ENCODE results near the gene BPI.
"Not testable (repeated sequence)": the region's sequence is repeated elsewhere in the genome, so short reads cannot be mapped to it uniquely, and the experiment has no call there.

BPI gene

DNA sequence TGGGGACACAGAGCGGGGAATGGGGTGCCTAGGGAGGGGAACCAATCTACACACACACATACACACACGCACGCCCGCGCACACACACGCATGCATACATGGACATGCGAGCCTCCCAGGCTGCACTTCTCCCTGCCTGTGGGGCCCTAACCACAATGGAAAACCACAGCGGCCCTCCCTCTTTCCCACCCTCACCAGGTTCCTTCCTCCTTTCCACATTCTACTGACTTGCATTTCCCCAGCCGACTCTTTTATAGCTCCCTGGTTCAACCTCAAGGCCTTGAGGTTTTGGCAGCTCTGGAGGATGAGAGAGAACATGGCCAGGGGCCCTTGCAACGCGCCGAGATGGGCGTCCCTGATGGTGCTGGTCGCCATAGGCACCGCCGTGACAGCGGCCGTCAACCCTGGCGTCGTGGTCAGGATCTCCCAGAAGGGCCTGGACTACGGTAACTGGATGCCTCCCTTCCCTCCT is at the start of gene BPI:
Gene BPI (plus strand): TSS at position 249 of the 472 bp plus-strand sequence. CDS start 68 bp downstream, at position 317.
- DNase-seq (ENCODE audit: low read depth), result no peak

DNA sequence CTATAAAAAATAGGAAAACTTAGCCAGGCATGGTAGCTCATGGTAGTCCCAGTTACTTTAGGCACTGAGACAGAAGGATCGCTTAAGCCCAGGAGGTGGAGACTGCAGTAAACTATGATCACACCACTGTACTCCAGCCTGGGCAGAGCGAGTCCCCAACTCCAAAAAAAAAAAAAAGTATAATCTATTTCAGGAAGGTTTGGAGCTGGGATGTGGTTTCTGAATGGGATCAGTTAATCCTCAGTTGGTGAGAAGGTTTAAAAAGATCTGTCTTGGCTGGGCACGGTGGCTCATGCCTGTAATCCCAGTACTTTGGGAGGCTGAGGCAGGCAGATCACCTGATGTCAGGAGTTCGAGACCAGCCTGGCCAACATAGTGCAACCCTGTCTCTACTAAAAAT is 49.3 kb upstream of the BPI start:
- DNase-seq (ENCODE audit: low read depth), result not testable (repeated sequence)

DNA sequence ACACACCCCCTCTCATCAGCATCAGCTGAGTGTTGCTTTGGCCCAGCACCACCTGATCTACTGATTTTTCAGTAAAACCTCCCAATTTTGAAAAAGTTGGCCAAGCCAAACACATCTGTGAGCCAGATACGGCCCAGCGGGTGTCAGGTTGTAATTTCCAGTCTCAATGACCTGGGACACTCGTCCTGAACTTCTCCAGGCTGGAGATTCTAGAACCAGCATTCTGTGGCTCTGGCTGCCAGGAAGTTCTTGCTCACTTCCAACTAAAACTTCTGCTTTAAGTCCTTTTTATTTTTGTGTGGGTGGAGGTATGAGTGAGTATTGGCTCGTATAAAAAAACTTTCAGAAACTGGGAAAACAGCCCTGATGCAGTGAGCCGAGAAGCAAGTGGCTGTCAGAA is 48.6 kb upstream of the BPI start:
- no peak for DNase-seq (ENCODE audit: low read depth)

DNA sequence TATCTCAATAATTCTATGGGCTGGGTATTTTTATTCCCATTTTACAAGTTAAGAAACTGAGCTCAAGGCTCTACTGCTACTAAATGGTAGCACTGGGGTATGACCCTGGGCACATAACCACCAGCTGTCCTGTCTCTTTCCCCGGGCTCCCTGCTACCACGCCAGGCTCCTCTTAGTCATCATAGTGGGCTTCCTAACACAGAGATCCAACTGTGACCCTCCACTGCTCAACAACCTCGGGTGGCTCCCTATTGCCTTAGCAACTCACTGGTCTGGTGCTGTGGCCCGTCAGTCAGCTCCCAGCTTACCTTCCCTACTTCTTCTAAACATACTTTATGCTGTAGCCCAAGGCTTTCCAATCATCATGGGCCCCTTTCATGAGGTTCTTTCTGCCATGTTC is 47.9 kb upstream of the BPI start:
- no peak for DNase-seq (ENCODE audit: low read depth)

DNA sequence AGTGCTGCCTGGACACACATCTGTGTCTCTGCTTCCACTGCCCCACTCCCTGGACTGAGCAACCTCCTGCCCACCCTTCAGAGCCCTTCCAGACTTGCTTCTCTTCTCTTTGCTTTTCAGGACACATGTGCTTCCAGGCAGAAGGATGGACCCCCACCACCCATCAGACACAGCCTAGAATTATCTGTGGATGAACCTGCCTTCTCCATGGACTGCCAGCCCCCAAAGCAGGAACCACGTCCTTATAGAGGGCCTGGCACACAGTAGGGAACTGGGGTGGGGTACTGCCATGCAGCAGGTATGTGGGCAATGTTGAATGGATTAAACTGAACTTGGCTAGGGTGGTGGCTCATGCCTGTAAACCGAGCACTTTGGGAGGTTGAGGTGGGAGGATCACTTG is 47.0 kb upstream of the BPI start:
- no peak for DNase-seq (ENCODE audit: low read depth)

DNA sequence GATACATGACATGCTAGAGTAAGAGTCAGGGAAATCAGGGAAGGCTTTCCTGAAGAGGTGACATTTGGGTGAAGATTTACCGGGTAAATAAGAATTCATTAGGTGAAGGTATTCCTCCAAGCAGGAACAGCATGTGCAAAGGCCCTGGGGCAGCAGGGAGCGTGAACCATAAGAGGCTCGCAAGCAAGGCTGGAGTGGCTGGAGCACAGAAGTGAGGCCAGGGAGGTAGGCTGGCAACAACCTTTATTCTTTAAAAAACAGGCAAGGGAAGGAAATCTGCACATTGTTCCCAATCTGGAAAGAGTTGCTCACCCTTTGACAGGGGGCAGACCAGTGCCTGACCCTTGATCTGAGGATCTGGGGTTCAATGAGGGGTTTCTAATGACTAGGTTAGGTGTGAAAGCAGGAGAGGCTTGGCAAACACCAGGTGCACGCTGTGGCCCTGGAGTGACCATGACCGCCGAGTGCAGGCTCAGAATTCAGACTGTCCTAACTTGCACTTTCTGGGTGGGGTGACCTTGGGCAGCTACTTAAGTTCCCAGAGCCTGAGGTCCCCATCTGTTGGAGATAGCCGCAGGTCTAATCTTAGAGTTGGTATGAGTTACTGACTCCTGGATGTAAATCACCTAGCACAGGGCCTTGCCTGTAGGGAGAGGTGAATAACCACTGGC is 45.3 kb upstream of the BPI start:
- DNase-seq (ENCODE audit: low read depth), result no peak

DNA sequence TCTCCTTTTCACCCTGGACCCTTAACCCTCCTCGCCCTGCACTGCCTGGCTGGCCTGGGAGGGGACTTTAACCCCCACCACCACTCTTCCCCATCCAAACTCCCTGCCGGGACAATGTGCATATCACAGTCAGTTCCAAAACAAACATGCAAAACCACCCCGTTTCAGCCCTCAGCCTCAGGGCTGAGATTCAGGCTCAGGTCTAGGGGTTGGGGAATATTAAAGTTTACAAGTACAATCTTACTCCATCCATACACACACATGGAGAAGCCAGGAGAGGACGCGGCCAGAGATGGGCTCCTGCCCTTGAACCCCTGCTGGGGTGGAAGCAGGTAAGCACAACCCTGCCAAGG is 44.0 kb upstream of the BPI start:
- no peak for DNase-seq (ENCODE audit: low read depth)

DNA sequence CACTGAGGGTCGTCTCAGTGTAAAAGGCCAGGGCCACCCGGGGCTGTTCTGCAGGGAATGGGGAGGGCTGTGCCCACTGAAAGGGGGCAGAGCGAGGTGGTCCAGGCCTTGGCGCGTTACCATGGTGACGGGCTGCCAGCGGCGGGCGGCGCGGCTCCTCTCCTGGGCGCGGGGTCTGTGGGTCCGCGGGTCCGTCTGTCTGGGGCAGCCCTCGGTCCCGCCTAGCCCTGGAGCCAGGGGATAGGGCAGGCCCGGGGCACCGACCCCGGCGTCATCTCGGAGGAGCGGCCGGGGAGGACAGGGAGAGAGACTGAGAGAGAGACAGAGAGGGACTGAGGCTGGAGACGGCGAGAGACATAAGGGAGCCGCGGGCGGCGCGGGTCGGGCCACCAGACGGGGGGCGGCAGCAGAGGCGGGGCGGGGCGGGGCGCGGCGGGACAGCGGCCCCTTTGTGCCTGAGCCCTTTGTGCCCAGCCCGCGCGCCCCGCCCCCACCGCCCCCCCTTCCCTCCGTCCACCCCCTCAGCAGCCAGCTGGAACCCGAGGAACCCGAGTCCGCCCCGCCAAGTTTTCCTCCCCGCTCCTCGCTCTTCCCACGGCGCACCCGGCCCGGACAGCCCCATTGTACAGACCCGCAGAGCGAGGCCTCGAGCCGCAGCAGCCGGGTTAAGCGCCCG is 43.4 kb upstream of the BPI start, which contains the start of gene KIAA1755:
Gene KIAA1755 (minus strand): TSS at position 358 of the 676 bp plus-strand sequence. CDS start 235 bp downstream, at position 123.
- DNase-seq (ENCODE audit: low read depth), result no peak

DNA sequence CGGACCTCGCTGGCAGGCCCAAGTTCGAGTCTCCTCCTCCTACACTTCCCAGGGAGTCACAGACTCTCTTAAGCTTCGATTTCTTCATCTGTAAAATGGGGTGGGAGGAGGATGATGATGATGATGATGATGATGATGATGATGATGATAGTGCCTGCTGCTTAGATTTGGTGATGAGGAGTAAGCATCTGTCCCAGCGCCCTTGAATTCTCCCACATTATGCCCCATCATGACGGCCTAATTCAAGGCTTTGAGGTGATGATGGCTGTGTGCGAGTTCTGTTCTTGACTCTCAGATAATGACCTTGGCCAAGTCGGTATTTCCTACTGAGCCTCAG is 42.9 kb upstream of the BPI start:
- DNase-seq (ENCODE audit: low read depth), result no peak

DNA sequence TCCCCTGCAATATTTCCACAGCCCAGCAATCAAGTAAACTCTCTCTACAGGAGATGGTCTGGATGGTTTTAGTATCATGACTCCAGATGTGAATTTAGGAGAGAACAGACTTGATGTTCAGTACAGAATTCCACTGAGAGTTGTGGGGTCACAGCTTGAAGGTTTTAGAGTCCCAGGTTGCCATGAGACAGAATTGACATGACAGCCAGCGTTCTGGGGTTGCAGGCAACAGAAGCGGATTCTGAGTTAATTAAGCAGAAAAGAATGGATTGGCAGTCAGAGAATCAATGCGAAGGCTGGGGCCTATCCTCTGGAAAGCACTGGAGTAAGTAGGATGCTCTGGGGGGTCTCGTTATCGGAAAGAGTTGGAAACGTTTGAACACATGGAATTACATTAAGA is 41.0 kb upstream of the BPI start:
- DNase-seq (ENCODE audit: low read depth), result no peak

DNA sequence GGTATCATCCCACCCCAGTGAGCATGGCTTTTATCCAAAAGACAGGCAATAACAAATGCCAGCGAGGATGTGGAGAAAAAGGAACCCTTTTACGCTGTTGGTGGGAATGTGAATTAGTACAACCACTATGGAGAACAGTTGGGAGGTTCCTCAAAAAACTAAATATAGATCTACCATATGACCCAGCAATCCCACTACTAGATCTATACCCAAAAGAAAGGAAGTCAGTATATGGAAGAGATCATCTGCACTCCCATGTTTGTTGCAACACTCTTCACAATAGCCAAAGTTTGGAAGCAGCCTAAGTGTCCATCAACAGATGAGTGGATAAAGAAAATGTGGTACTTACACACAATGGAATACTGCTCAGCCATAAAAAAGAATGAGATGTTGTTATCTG is 37.5 kb upstream of the BPI start:
- no peak for DNase-seq (ENCODE audit: low read depth)

DNA sequence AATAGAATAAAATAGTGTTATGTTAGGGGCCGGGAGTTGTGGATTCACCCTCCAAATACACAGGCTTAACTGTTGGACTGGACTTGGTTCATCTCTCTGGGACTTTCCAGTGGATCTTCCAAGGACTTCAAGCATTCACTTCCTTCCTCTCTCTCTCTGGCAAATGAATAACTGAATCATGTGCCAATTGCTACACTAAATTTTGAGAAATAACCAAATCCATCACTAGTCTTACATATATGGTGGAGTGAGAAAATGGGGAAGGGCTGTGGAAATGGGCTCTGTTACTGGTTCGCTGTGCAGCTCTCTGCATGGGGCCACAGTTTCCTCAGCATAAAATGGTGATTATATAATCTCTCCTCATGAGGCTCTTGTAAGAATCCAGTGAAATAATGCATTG is 36.7 kb upstream of the BPI start:
- DNase-seq (ENCODE audit: low read depth), result no peak

DNA sequence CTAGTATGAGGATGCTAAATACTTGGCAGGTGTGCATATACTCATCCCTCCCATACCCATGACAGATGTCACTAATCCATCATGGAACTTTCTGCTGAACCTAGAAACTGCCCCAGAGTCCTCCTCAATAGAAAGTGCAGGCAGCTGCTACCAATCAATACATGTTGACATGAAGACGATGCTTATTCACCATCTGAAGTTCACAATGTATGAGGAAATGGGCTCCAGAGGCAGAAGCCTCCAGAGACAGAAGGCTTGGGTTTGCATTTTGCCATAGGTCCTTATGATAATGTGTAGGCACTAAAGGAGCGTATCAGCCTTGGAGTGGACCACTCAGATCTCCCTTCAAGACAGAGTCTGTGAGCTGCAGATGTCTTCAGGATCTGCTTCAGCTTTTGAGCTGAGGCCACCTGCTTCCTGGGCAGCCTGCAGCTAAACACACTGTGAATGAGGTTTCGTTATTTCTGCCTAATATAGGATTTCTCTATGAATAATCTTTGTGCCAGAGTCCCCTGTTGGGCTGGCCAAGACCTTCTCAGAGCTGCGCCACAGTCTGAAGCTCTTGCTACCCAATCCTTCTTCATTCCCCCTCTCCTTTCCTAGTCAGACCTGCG is 35.9 kb upstream of the BPI start:
- DNase-seq (ENCODE audit: low read depth), result no peak

DNA sequence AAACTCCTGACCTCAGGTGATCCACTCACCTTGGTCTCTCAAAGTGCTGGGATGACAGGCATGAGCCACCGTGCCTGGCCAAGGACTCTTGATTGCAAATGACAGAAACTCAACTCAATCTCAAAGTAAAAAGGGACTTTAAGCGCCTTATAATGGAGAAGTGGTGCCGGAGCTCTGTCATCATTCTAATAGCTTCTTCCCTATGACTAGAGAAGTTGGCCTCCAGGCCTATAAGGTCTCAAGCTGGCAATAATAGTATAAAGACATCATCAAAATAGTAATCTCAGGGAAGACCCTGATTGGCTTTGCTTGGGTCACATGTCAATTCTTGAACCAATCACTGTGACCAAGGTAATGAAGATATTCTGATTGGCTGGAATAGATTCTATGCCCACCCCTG is 34.9 kb upstream of the BPI start:
- no peak for DNase-seq (ENCODE audit: low read depth)

DNA sequence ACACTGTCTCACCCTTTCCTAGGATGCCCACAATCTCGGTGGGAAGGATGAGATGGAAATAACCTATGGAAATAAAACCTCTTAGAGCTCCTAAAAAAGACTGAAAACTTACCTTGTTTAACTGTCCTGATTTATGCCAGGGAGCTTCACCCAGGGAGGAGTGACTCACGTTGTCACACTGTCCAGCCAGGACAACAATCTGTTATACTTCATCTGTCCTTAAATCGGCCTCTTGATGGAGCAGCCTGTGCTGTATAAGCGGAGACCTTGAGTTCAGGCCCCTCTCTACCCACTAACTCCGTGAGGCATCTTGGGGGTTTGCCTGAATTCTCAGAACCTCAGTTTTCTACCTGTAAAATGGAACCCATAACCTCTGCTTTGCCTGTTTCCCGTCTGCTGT is 34.2 kb upstream of the BPI start:
- DNase-seq (ENCODE audit: low read depth), result no peak

DNA sequence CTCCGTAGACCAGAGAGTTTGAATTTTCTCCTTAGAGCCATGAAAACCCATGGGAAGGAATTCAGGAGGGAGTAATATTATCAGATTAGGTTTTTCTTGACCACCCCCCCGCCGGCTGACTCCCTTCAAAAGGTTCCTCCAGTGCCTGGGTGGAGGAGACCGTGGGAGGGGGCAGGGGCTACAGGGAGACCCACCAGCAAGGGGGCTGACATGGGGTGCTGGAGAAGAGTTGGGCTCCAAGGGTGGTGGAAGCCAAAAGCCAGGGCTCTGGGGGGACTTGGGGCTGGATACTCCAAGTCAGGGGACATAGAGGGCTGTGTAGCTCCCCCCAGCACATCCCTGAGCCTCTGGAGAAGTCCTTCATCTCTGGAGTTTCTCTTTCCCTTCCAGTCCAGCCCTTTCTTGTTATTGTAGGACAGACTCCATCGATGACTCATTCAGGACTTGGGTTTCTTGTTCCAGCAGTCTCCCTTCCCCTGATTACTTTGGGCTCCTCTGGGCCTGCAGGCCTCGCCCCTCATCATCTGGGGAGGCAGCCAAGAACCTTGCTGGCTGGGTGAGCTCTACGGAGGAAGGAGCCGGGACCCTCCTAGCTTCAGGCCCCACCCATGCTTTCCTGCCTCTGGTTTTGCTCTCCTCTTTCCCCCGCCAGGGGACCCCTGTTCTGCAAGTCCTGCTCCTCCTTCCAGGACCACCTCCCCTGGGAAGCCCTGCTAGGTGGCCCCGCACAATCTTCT is 32.9 kb upstream of the BPI start:
- peak; percentile 97 for DNase-seq (ENCODE audit: low read depth)

DNA sequence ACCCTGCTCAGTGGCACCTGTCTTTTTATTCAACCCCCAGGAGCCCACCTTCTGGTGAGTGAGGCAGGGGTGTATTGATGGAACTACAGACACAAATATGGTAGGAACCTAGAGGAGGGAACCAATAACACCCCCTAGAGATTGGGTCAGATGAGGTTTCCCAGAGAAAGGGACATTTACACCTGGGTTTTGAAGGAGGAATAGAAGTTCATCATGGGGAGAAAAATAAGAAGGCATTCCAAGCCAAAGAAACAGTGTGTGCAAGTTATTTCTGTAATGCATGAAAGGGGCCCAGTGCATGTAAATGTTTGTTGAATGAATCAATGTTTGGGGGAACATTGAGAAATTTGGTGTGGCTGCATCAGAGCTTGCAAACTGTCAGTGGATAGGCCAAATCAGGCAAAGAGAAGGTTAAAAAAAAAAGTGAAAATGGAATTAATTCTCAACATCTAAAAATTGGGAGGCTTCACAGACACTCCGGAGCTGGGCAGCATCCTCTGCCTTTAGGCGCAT is 32.3 kb upstream of the BPI start:
- DNase-seq (ENCODE audit: low read depth), result no peak

DNA sequence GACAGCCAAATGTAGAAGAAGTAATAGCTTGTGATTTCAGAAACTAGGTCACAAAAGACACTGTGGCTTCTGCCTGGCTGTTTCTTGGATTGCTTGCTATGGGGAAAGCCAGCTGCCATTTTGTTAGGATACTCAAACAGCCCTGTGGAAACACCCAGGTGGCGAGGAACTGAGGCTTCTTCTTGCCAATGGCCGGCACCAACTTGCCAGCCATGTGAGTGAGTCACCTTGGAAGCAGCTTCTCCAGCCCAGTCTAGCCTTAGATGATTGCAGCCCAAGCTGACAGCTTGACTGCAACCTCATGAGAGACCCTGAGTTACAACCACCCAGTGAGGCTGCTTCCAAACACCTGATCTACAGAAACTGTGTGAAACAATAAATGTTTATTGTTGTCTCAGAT is 31.6 kb upstream of the BPI start:
- DNase-seq (ENCODE audit: low read depth), result no peak

DNA sequence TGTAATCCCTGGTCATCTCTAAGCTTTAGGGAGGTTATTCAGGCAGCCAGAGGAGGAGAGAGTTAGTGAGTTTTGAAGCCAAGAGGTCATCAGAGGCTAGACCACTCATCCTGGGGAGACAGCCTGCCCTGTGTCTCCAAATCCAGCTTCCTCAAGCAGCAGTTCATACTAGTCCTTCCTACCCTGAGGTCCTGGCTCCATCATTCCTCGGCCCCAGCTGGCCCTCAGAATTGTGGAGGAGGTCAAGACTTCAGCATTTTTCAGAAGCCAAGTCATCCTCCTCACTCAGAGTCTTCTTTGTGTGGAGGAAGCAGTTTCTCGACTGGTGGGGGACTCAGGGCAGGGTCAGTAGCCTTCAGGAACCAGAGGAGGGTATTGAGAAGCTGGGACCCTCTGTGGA is 31.0 kb upstream of the BPI start:
- no peak for DNase-seq (ENCODE audit: low read depth)

DNA sequence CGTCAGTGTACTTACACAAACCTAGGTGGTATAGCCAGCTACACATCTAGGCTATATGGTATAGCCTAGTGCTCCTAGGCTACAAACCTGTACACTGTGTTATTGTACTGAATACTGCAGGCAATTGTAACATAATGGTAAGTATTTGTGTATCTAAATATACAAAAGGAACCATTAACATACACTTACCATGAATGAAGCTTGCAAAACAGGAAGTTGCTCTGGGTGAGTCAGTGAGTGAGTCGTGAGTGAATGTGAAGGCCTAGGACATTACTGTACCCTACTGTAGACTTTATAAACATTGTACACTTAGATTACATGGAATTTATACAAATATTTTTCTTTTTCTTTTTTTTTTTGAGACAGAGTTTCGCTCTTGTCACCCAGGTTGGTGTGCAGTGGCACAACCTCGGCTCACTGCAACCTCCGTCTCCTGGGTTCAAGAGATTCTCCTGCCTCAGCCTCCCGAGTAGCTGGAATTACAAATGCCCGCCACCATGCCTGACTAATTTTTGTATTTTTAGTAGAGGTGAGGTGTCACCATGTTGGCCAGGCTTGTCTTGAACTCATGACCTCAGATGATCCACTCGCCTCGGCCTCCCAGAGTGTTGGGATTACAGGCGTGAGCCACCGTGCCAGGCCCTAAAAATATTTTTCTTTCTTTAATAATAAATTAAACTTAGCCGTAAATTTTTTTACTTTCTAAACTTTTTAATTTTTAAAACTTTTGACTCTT is 28.0 kb upstream of the BPI start:
- DNase-seq (ENCODE audit: low read depth), result peak; percentile 68

DNA sequence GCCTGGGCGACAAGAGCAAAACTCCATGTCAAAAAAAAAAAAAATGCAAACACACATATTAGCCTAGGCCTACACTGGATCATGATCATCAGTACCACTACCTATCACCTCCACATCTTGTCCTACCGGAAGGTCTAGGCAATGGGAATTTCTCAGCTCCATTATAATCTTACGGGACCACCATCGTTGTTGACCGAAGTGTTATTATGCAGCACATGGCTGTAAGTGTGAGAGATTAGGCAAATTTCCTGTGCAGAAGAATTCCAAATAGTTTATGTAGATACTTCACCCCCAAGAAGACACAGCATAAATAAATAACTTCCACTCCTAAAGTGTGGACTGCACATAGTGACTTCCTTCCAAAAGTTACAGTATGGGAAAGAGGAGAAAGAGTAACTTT is 26.7 kb upstream of the BPI start:
- DNase-seq (ENCODE audit: low read depth), result no peak

DNA sequence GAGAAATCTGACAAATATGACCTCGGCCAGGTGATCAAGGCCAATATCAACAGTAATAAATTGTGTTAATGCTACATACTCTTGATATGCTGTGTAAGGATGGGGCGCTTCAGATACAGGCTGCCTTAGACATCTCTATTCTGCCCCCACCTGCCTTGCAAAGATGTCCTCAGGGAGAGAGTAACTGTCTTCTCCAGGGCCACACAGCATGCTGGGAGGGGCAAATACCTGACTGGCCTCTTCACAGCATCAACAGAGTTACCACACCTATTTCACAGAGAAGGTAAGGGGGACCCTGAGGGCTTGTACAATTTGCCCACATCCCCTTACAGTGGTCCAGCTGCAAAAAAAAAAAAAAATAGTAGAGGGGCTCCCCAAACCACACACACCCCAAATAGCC is 26.3 kb upstream of the BPI start:
- DNase-seq (ENCODE audit: low read depth), result no peak

Measured in non-pigmented ciliary epithelial cell (primary cell).